ENCODE data around the gene UBE2E1.
"Not testable (repeated sequence)": the region's sequence is repeated elsewhere in the genome, so short reads cannot be mapped to it uniquely, and the experiment has no call there.

The UBE2E1 gene

DNA sequence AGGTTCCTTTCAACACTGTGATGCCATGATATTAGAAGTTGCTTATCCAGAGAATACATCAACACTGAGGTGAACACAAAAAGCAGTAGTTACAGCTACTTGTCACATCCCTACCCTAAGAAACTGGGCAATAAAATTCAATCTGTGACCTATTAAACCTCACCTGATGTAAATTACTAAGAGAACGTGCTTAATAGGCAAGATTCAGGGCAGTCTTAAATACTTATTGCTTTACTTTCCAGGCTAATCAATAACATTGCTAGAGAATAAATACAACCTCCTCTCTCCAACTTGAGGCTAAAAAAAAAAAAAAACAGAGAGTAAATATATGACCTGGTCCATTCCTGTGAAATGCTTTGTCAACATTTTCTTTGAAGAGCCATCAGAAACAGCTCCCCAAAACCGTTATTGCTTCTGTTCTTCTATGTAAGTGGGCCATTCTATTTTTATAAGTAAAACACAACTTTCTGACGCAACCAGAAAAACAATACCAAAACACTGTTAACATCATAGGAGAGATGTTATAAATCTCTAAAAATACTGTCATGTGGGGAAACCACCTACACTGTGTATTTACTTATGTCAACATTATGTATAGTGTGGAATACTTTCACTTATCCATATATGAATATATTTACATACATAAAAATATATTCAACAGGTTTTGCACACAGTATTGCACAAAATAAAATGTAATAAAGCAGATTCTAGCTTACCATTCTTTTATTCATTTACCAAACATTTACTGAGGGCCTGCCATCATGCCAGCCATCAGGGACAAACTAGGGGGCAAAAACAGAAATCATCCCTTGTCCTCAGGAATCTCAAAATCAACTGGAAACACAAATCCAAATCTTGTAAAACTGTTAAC lies 108.4 kb downstream of the UBE2E1 start:
- in situ Hi-C loops (cut with MboI; ENCODE audit: low sequenced_read_pairs): no loop called here

DNA sequence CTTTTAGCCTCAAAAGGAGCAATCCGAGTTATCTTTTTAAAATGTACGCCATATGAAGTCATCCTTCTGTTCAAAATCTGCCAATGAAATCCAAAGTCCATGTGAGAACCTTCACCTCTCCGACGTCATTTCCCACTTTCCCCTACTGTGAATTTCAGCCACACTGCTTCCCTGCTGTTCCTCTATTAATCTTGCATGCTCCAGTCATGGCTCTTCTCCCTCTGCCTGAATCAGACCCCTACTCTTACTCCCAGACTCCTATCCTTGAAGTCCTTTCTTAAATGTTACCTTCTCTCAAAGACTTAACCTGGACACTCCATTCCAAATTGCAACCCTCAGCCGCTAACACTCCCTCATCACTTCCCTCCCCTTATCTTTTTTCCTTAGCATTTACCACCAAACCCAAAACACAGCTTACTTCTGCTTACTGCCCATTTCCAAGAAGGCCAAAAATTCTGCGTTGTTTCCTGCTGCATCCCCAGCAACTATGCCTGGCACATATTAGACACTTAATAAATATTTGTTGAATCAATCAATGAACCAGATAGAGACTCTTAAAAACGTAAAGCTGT lies 109.9 kb downstream of the UBE2E1 start:
- in situ Hi-C loops (cut with MboI; ENCODE audit: low sequenced_read_pairs): no loop called here

DNA sequence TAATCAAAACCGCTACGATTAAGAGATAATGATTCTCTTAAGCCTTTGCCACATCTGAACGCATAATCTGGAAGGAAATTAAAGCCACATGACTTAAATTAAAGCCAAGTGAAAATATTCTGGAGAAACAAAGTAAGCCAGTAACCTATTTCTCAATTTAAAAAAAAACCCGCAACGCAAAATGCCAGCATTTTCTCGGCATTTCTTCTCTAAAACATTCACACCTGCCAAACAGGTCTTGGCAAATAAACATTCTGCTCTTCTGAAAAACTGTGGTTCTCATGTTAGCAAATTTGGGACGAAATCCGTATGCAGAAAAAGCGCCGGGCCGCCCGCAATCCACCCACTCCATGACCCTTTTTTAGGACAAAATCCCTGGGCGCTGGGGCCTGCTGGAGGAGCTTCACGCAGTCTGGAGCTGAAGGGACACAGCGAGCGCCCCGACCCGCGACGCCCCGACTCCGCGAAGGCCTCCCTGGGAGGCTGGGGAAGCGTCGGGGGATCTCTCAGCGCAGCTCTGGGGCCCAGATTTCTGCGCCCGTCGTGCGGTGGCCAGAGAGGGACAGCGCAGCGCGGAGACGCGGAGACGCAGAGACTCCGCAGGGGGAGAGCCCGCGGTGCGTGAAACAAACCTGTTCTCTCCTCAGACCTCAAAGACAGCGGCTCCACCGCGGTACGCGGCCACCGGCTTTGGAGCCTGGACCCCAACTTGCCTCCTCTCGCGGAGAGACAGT lies 110.6 kb downstream of the UBE2E1 start:
- in situ Hi-C loops (cut with MboI; ENCODE audit: low sequenced_read_pairs): no loop called here

DNA sequence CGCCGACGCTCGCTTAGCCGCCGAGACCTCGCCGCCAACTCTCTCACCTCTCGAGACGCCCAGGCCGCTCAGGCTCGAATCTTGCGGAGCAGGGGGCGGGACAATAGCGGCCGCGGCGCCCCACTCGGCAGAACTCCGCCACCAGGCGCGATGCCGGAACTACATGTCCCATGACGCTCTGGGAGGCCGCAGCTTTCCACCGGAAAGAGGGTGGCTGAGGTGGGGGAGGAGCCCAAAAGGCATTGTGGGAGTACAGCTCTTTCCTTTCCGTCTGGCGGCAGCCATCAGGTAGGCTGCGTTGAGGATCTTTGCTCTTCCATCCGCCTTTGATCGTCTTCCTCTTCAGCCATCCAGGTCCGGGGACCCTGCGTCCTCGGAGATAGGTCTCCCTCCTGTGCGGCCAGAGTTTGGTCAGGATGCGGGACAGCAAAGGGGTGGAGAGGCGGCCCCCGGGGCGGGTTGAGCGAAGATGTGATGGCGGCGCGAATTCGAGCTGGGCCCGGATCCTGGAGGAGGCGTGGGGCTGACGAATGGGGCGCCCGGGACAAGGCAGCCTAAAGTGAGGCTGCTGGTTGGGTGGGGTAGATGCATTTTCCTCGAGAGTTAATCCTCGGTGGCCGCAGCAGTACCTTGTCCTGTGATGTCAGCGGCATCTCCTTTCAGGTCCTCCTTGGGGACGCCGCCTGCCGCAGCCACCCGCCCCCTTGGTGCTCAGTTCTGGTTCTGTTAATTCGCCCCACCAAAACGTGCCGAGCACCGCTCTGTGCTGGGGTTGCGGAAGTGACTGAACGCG lies 111.3 kb downstream of the UBE2E1 start, which contains the start of the genes NKIRAS1 and RPL15:
Gene NKIRAS1, minus strand, starts transcription at position 105 of the 793 bp plus-strand sequence. CDS start 6,086 bp downstream, outside the sequence.
Gene RPL15, plus strand, starts transcription at position 247 of the 793 bp plus-strand sequence. CDS start 728 bp downstream, outside the sequence.
- in situ Hi-C loops (cut with MboI; ENCODE audit: low sequenced_read_pairs): no loop called here

DNA sequence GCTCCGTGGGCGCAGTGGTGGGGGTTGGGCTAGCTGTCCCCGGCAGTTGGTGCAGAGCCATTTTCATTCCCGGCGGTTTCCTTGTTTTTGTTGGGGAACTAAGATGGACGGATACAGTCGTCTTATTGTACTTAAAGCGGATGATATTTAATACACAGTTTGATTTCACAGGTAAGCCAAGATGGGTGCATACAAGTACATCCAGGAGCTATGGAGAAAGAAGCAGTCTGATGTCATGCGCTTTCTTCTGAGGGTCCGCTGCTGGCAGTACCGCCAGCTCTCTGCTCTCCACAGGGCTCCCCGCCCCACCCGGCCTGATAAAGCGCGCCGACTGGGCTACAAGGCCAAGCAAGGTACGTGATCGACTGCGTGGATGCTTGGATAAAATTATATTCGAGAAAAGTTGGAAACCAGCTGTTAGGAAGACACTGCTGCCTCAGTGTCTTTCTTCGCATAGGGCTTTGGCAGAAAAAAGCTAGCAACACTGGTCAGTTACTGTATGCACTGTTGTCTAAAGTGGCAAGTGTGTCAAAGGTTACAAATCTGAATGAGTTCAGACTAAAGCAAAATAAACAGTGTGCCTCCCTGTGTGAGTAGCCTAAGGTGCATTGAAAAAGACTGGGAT lies 112.0 kb downstream of the UBE2E1 start:
- in situ Hi-C loops (cut with MboI; ENCODE audit: low sequenced_read_pairs): not testable (repeated sequence)

DNA sequence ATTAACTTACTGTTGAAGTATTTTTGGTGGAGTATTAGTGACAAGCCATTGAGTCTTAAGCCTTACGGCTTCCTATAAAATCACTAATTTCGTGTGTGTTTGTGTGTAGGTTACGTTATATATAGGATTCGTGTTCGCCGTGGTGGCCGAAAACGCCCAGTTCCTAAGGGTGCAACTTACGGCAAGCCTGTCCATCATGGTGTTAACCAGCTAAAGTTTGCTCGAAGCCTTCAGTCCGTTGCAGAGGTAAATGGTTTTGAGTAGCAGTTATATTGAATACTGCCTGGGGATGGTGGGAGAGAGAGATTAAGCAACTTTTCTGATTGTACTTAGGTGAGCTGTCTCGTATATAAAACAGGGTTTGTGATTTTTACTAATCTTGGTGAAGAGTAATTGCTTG lies 112.6 kb downstream of the UBE2E1 start:
- in situ Hi-C loops (cut with MboI; ENCODE audit: low sequenced_read_pairs): not testable (repeated sequence)

DNA sequence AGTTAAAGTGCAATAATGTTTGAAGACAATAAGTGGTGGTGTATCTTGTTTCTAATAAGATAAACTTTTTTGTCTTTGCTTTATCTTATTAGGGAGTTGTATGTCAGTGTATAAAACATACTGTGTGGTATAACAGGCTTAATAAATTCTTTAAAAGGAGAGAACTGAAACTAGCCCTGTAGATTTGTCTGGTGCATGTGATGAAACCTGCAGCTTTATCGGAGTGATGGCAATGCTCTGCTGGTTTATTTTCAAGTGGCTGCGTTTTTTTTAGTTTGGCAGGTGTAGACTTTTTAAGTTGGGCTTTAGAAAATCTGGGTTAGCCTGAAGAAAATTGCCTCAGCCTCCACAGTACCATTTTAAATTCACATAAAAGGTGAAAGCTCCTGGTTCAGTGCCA lies 113.9 kb downstream of the UBE2E1 start:
- in situ Hi-C loops (cut with MboI; ENCODE audit: low sequenced_read_pairs): no loop called here

DNA sequence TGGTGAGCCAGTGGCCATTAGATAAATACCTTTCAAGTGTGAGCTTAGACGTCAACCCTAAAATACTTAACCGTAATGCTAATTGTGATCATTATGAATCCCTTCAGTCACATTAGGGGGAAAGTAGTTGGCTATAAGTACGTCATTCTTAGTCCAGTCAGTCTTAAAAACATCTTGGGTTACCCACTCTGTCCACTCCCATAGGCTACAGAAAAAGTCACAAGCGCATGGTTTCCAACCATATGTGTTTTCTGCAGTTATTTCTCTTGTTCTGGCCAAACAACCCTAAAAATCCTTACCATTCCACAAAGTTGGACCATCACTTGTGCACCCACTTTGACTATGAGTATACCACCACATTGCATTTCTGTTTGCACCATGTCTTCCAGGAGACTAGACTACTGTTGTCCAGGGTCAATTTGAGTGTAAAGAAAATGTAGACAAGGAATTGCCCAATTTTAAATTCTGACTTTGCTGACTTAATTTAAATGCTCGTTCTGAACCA lies 114.4 kb downstream of the UBE2E1 start:
- in situ Hi-C loops (cut with MboI; ENCODE audit: low sequenced_read_pairs): no loop called here

DNA sequence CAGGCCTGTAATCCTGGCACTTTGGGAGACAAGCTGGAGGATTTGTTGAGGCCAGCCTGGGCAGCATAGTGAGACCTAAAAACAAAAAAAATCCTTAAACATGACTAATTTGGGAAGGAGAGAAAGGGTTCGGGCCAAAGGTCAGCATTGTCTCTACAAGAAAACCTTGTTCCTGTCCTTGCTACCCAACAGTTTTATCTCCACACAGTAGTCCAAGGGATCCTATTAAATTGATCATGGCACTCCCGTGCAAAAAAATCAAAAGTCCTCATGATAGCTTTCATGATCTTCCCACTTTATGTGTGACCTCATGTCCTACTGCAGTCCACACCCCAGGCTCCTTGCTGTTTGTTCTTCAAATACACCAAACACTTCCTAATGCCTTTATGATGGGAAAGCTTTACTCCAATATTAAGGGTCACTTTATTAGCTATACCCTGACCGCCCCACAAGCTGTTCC lies 115.3 kb downstream of the UBE2E1 start:
- in situ Hi-C loops (cut with MboI; ENCODE audit: low sequenced_read_pairs): no loop called here

DNA sequence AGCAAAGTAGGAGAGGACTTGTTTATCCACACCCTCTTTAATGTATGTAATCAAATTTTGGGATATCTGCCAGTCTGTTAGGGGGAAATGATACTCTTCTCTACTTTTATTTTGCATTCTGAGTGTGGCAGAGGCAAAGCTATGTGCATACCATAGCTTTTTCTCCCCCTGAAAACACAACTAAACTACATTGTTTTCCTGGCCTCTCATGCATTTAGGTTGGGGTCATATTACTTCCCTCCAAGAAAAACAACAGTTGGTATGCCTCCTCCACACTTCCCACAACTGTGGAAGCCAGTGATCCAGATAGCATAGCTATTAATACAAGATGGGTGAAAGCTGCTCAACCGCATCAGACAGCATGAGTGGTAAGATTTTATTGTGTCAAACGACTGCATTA lies 118.0 kb downstream of the UBE2E1 start:
- in situ Hi-C loops (cut with MboI; ENCODE audit: low sequenced_read_pairs): no loop called here

DNA sequence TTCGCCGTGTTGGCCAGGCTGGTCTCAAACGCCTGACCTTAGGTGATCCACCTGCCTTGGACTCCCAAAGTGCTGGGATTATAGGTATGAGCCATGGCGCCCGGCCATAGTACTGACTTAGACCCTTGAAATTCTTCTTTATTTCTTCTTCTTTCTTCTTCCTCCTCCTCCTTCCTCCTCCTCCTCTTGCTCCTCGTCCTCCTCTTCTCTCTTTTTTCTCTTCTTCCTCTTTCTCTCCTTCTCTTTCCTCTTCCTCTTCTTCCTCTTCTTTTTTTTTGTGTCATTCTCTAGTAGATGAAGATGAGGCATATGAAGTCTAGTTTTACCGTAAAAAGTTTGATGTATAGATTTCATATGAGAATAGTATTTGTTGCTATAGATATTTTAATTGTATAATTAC lies 120.5 kb downstream of the UBE2E1 start:
- in situ Hi-C loops (cut with MboI; ENCODE audit: low sequenced_read_pairs): no loop called here

DNA sequence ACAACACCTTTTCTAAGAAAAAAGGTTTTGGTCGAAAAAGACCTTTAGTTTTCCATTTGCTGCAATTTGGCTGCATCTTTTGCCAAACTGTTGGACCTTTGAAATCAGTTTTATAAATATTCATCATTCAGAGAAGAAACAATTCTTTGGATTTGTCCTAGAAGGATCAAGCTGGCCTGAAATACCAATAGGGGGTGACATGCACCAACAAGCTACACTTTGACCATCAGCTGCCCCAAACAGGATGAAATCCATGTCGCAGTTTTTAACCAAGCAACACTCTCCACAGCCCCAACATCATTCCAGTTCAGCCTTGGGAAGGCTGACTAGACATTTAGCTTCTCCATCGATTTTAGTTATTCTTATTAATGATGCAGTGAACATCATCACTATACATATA lies 121.0 kb downstream of the UBE2E1 start:
- in situ Hi-C loops (cut with MboI; ENCODE audit: low sequenced_read_pairs): no loop called here

DNA sequence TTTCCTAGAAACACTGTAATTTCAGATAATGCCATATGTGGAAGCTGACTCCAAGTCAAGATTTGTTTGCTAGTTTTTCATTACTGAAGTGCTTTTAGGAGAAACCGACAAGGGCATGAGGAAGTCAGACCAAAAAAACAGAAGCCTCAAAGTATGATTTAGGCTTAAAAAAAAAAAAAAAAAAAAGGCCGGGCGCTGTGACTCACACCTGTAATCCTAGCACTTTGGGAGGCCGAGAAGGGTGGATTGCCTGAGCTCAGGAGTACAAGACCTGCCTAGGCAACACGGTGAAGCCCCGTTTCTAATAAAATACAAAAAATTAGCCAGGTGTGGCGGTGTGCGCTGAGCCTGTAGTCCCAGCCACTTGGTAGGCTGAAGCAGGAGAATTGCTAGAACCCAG lies 122.8 kb downstream of the UBE2E1 start:
- in situ Hi-C loops (cut with MboI; ENCODE audit: low sequenced_read_pairs): no loop called here

DNA sequence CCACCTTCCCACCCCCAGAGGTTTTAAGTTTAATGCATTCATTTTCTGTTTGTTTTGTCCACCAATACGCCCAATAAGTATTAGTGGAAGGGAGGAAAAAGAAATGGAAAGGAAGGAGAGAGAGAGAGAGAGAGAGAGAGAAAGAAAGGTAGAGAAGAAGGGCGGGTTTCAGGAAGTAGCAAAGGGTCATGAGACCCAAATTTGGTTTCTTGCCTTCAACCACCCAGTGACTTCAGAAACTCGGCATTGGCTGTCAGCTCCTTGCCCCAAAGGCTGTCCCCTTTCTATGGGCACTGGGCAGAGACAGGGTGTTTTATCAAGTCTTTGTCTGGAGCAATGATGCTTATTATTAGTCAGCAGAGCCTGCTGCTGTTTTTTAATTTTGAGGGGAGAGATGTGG lies 125.8 kb downstream of the UBE2E1 start:
- in situ Hi-C loops (cut with MboI; ENCODE audit: low sequenced_read_pairs): no loop called here

DNA sequence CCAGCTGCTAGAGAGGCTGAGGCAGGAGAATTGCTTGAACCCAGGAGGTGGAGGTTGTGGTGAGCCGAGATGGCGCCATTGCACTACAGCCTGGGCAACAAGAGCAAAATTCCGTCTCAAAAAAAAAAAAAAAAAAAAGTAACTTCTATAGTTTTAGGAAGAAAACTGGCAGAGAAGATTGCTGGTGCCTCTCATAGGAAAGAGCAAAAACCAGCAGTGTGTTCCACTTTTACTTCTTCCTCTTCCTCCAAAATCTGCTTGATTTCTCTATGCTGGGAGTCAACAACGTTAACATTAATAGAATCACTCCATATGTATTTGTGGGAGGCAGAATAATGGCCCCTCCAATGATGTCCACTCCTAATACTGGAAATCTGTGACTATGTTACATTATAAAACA lies 126.8 kb downstream of the UBE2E1 start:
- in situ Hi-C loops (cut with MboI; ENCODE audit: low sequenced_read_pairs): no loop called here

DNA sequence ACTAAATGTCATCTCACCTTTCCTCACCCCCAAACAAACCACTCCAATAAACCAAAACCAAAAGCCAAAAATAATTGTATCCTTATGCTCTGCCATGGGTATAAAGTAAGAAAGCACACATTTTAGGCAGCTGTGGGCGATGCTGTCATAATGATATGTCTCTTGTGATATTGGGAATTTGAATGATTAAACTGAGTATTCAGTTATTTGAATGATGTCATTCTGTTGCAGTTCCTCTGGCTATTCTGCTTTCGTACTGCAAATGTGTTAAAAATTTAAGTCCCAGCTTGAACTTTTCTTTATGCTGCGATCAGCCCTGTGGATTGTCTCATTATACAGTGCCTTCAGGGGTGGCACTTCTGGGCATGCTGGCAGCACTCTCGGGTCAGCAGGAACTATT lies 128.5 kb downstream of the UBE2E1 start:
- in situ Hi-C loops (cut with MboI; ENCODE audit: low sequenced_read_pairs): no loop called here

DNA sequence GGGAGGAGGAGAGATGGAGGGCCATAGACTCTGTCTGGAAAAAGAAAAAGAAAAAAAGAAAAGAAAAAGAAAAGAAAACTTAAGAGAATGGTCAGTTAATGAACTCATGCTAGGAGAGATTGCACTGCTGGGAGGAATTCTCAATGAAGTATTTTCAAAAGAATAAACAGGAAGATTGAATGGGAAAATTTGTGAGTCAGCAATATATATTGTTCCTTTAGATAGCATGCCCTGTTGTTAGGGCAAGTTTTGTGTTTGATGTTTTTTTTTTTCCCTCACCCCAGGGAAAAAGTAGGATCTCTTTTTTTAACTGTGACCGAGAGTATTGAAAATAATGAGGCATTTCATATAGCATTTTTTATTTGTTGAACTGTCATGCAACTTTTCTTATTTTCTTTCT lies 131.5 kb downstream of the UBE2E1 start:
- in situ Hi-C loops (cut with MboI; ENCODE audit: low sequenced_read_pairs): no loop called here

DNA sequence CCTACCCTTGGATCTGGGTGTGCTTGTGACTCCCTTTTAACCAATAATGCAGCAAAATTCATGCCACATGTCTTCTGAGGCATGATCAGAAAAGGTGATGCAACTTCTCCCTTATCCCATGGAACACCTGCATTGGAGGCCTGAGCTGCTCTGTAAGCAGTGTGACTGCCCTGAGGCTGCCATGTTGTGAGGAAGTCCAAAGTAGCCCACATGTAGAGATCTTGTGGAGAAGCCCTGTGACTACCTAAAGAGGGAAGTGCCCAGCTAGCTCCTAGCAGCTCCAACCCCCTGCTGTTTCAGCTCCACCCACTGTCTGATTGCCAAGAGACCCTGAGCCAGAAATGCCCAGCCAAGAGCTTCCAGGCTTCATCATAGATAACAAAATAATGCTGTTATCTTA lies 132.9 kb downstream of the UBE2E1 start:
- in situ Hi-C loops (cut with MboI; ENCODE audit: low sequenced_read_pairs): no loop called here

DNA sequence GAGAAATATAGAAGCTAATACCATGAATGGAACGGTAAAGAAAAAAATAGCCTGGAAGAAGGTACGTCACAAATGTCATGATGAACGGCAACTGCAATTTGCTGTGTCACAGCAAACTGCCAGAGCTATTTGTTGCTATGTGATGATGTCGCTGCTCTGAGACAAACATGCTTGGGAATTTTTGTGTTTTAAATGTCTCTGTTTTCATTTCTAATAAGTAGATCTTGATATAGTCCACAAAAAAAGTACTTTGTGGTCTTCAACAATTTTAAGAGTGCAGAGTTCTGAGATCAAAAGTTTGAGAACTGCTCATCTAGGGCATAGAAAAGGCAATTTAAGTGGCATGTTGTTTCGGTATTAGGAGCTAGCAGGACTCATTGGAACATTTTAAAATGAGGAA lies 135.0 kb downstream of the UBE2E1 start:
- in situ Hi-C loops (cut with MboI; ENCODE audit: low sequenced_read_pairs): no loop called here
